Left lobe of liver (tissue), 2 donors: Measurements from ENCODE around the gene CASKIN2. TPM values are rescaled to one million over a fixed set of nuclear protein-coding genes. Genes with fewer than 3 reads are reported as not detected.
"Not testable (repeated sequence)": the region's sequence is repeated elsewhere in the genome, so short reads cannot be mapped to it uniquely, and the experiment has no call there.

Experiments used
- ATAC-seq: fragments of 200-7000 bp; cut with Tn5 transposase; one replicate; pipeline ENCODE4 v1.9.1; 2020; ENCODE audit warnings: mild to moderate bottlenecking, moderate library complexity
- DNase-seq: peaks from one replicate; pipeline ENCODE4 v3.0.0-alpha.2; 2020; ENCODE audit warnings: low spot score
- total RNA-seq: library from RNA; stranded (reverse); gene quantifications from one replicate; pipeline ENCODE4 v1.2.1, GENCODE V29; 2021
- donor health status: DM: no; HTN: no; CAD: no; lungs with moderate emphysema.
- donor health status: DM: no; HTN: yes; CAD: no.

Gene CASKIN2
- total RNA-seq, 1 donor from 2014 or later: 26.4 TPM

DNA sequence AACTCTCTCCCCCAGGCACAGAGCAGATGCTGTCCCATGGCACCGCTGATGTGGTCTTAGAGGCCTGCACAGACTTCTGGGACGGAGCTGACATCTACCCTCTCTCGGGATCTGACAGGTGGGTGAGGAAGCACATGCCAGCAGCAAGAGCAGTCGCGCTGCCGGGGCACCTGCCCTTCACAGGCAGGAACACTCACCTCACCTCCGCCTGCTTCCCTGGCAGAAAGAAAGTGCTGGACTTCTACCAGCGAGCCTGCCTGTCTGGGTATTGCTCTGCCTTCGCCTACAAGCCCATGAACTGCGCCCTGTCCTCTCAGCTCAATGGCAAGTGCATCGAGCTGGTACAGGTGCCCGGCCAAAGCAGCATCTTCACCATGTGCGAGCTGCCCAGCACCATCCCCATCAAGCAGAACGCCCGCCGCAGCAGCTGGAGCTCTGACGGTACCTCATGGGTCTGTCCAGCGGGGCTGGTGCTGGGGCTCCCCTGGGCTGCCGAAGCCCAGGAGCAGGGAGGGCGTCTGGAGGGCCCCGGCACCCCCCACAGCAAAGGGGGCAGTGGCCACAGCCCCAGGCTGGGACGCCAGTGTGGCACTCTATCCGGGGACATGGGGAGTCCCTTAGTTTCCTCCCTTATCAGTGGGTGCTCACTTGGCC is 21.7 kb downstream of the CASKIN2 start:
- ATAC-seq (no peak), DNase-seq (no peak)

DNA sequence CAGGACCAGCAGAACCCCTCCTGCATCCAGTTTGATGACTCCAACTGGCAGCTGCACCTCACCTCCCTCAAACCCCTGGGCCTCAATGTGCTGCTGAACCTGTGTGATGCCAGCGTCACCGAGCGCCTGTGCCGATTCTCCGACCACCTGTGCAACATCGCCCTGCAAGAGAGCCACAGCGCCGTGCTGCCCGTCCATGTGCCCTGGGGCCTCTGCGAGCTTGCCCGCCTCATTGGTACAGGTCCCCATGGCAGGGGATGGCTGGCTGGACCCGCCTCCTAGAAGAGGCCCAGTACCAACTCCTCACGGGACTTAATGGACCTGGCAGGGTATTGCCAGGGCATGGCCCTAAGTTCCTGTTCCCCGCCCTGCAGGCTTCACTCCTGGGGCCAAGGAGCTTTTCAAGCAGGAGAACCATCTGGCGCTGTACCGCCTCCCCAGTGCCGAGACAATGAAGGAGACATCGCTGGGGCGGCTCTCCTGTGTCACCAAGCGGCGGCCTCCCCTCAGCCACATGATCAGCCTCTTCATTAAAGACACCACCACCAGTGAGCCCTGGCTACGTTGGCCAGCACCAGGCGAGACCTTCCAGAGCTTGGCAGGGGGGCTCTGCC is 22.7 kb downstream of the CASKIN2 start:
- no peak for ATAC-seq
- DNase-seq: no peak

DNA sequence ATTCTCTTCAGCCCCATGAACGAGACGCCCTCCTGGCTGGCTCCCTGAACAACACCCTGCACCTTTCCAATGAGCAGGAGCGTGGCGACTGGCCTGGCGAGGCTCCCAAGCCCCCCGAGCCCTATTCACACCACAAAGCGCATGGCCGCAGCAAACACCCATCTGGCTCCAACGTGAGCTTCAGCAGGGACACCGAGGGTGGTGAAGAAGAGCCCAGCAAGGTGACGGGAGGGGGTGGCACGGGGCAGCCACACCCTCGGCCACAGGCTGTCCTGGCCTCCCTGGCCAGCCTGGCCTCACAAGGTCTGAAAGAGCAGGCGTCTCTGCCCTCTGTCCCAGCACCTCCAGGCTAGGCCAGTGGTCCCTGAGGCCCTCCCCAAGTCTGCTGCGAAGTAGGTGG is 23.7 kb downstream of the CASKIN2 start:
- ATAC-seq (no peak), DNase-seq (no peak)

DNA sequence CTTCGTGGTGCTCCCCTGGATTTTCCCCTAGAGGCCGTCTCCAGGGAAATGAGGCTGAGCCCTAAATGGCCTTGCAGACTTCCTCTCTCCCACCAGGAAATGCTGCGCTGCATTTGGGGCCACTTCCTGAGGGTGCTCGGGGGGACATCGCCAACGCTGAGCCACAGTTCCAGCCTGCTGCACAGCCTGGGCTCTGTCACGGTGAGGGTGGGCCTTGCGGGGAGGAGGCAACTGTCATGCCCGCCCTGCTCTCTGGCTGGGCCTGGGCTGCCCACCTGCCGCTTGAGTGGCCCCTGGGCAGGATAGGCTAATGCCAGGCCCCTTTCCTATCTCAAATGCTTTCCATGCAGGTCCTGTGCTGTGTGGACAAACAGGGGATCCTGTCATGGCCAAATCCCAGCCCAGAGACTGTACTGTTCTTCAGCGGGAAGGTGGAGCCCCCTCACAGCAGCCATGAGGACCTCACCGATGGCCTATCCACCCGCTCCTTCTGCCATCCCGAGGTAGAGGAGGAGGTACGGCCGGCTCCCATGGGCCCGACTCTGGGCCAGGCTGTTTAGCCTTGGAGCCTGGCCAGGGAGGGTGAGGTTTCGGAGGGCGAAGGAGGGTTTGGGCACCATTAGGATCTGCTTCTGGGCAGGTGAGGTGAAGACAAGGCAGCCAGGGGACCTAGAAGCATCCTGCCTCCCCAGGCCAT is 24.2 kb downstream of the CASKIN2 start:
- ATAC-seq: no peak
- no peak for DNase-seq

DNA sequence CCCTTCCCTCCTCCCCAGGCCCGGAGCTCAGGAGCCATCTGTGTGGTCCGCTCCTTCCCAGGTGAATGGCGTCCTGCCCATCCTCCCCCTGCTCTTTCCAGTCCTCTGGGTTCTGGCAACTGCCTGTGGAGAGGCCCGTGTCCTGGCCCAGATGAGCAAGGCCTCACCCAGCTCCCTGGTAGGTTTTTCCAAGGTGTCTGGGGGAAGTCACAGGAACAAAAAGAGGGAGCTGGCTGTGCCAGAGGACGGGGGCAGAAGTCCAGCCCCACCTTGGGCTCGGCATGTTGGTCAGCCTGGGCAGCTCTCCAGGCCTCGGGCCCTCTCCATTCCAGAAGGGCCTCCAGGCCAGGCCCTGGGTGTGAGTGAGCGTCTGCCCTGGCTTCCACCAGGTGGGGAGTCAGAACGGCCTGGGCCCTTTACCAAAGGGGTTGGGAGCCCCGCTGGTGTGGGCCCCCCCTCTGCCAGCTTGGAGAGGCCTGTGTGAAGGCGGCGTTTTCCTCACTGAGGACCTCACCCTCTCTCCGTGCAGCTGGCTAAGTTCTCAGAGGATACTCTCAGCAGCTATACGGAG is 25.1 kb downstream of the CASKIN2 start:
- ATAC-seq (peak; percentile 75), DNase-seq (no peak)

DNA sequence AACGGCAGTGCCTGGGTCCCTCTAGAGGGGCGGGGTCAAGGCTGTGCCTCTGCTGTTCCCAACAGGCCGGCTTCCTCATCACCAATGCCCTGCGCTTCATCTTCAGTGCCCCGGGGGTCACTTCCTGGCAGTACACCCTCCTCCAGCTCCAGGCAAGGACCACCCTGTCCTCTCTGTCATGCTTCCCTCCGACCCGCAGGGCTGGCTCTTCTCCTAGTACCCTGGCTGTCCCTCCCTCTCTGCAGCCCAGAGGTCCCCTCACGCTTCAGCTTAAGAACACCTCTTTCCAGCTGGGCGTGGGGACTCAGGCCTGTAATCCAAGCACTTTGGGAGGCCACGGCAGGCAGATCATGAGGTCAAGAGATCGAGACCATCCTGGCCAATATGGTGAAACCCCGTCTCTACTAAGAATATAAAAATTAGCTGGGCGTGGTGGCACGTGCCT is 25.8 kb downstream of the CASKIN2 start:
- DNase-seq (no peak), ATAC-seq (no peak)

DNA sequence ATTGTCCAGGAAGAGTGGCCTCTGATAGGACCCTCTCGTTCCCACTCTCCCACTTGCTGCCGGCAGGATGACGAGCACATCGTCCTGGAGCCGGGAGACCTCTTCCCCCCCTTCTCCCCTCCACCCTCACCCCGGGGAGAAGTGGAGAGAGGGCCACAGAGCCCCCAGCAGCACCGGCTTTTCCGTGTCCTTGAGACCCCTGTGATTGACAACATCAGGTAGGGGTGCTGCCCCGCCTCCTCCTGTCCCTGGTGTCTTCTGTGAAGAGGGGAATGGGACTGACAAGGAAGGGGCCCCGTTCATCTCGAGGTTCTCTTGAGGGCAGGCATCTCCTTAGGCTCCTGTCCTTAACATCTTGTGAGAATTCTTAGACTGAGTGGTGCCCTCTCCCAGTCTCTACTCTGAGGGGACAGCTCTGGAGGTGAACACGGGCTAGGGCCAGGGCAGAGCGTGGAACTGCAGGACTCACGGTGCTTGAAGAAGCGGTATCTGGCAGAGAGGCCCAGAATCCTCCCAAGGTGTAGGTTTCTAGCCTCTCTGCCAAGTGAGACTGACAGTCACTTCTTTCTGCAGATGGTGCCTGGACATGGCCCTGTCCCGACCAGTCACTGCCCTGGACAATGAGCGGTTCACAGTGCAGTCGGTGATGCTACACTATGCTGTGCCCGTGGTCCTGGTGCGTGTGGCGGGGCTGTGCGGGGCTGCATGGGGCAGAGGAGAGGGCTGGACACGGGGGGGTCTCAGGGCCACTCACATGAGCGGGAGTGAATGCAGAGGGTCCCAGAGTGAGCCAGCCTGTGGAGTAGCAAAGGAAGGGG is 26.4 kb downstream of the CASKIN2 start:
- no peak for DNase-seq
- no peak for ATAC-seq

DNA sequence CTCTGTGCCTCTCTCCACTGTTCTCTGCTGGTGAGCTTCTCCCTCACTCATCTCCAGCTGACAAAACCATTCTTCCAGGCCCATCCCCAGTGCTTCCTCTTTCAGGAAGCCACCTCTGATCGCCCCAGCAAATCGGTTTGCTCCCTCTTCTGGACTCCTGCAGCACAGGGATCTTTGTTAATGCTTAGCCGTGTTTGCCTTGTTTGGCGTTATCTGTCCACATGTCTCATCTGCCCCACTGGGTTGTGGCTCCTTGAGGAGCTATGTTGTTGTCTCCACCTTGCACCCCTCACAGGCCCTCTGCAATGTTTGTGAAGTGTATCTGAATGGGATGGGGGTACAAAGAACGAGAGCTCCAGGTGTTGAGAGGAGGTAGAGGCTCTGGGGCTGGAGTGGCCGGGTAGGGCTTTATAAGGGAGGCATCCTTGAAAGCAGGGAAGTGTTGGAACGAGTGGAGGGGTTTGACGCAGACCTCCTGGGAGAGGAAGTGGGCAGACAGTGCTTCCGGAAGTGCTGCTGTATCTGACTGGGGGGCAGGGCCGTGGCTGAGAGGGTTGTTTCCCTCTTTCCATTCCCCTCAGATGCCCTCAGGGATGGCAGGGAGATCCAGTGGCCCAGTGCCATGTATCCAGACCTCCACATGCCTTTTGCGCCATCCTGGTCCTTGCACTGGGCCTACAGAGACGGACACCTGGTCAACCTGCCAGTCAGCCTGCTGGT is 27.8 kb downstream of the CASKIN2 start:
- ATAC-seq: peak; percentile 23
- no peak for DNase-seq

DNA sequence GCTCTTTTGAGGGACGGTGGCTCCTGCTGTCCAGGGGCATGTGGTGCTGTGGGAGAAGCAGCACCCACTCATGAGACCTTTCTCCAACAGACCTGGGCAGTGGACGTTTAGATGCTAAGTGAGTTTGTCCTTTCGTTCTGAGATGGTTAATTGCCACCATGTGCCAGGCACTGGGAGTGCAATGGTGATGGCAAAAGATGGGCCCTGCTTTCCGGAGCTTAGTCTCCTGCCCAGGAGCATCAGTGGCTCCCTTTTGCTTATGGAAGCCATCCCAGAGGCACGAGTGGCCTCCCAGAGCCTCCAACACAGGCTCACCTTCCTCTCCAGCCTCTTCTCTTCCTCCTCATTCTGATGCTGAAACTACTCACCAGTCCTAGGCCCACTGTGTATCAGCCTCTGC is 28.4 kb downstream of the CASKIN2 start:
- DNase-seq (no peak), ATAC-seq (no peak)

DNA sequence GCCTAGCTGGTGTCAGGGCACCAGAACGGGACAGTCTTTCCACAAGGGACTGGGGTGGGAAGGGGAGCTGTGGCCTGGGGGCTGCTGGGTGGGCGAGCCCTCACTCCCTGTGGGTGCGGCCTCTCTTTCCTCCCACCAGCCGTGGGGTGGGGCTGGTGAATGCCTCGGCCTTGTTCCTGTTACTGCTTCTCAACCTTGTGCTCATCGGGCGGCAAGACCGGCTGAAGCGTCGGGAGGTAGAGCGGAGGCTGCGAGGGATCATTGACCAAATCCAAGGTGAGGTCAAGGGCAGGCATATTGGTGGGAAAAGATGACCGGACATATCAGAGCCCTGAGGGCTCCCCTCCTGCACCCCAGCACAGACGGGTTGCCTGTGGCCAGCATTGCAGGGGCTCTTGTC is 29.2 kb downstream of the CASKIN2 start:
- ATAC-seq: no peak
- no peak for DNase-seq

DNA sequence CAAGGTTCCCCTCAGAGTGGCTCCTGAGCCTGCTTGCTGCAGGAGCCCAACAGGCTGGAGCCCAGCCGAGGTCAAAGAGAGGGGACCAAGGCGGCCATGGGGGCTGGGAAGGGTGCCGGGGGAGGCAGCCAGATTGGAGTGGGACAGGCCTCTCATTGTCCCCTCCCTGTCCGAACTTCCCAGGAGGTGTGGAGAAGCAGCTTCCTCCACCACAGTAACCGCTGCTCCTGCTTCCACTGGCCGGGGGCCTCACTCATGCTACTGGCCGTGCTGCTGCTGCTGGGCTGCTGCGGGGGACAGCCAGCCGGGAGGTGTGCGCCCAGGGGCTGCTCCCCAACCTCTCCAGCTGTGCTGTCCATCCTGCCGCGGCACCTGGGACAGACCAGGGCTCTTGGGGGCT is 29.6 kb downstream of the CASKIN2 start:
- DNase-seq (no peak), ATAC-seq (no peak)

DNA sequence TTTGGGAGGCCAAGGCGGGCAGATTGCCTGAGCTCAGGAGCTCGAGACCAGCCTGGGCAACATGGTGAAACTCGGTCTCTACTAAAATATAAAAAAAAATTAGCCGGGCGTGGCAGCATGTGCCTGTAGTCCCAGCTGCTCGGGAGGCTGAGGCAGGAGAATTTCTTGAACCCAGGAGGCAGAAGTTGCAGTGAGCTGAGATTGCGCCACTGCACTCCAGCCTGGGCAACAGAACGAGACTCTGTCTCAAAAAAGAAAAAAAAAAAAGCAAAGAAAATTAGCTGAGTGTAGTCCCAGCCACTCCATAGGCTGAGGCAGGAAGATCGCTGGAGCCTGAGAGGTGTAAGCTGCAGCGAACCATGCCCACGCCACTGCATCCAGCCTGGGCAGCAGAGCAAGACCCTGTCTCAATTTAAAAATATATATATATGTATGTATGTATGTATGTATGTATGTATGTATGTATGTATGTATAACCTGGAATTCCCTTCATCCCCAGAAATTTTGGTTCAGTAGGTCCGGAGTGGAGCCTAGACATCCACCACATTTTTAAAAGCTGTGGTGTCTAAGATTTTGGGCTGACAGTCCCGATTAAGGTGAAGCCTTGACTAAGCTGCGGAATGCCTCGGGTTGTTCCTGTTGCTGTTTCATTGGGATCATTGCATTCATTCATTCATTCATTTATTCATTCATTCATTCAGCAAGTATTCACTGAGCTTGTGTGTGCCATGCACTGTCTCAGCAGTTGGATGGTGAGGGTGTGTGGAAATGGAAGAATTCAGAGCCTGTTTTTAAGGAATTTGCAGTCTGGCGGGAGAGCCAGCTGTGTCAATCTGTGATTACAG is 33.0 kb downstream of the CASKIN2 start:
- no peak for ATAC-seq
- DNase-seq: no peak

DNA sequence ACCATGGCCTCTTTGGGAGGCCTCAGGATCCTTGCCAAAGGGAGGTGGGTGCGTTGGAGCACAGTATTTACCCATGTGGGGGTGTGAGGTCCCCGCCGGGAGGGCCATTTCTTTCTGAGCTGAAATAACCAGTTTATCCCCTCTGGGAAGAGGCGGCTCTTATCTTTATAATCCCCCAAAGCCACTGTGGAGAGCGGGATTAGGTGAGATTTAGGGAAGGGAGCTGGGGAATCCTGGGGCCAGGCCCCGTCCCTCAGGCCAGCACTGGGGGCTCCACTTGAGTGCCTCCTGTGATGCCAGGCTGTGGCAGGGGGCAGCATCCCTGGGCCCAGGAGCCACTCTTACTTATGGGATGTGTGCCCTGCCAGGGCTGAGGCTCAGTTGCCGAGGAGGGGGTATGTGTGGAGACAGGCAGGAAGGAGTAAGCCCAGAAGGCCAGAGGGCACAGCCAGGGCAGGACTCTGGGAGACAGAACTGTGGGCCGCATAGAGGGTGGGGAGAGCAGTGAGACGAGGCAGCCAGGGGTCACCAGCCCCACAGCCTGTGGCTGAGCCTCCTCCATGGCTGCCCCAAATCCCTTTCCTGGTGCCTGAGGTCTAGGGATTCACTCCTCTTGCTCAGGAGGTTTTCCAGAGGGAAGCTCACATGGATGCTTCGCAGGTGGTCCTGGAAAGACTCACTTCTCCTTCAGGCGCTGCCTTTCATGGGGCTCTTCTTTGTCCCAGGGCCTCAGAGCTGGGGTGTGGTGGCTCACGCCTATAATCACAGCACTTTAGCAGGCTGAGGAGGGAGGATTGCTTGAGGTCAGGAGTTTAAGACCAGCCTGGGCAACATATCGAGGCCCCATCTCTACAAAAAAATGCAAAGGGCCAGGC is 33.9 kb downstream of the CASKIN2 start:
- peak; percentile 10 for ATAC-seq
- DNase-seq: no peak

DNA sequence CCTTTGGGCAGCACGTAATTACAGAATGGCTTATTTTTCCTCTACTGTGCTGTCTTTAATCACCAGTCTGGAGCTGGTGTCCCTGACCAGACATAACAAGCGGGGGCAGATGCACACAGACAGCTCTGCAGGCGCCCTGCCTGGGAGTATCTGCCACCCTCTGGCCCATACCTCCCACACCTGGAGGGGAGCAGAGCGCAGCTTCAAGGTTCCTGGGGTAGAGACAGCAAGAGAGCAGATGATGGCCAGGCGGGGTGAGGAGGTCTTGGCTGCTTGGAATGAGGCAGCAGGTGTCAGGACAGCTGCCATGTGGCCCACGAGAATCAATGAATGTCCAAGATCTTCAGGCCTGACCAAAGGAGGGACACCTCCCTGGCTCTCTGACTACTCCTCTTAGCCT is 35.1 kb downstream of the CASKIN2 start:
- DNase-seq (no peak), ATAC-seq (no peak)

DNA sequence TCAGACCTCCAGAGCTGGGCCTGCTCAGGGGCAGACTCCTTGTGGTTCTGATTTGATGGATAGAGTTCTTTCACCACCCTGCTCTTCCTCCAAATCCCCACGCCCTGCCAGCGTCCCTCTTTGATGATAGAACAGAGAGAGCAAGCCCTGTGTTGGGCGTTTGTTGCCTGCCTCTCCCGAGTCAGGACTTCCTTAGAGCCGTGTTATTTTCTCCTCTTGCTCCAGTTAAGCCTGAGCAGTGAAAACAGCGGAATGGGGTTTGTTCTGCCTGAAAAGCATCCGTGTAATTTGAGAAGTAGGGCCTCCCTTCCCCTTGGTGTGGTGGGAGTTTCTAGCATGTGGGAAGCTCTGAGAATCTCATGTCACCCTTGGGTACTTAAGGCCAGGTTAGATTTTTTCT is 36.8 kb downstream of the CASKIN2 start:
- DNase-seq (no peak), ATAC-seq (no peak)

DNA sequence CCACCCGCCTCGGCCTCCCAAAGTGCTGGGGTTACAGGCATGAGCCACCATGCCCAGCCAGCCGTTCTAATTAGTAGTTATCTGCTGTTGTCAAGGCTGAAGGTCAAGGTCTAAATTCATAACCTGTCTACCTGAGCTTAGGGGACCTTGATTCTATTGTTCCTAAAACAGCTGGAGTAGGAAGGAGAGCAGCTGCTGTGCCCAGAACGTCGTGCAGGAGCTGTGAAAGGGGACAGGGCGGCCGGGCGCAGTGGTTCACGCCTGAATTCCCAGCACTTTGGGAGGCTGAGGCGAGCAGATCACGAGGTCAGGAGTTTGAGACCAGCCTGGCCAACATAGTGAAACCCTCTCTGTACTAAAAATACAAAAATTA is 37.9 kb downstream of the CASKIN2 start:
- DNase-seq, ATAC-seq: not testable (repeated sequence)

DNA sequence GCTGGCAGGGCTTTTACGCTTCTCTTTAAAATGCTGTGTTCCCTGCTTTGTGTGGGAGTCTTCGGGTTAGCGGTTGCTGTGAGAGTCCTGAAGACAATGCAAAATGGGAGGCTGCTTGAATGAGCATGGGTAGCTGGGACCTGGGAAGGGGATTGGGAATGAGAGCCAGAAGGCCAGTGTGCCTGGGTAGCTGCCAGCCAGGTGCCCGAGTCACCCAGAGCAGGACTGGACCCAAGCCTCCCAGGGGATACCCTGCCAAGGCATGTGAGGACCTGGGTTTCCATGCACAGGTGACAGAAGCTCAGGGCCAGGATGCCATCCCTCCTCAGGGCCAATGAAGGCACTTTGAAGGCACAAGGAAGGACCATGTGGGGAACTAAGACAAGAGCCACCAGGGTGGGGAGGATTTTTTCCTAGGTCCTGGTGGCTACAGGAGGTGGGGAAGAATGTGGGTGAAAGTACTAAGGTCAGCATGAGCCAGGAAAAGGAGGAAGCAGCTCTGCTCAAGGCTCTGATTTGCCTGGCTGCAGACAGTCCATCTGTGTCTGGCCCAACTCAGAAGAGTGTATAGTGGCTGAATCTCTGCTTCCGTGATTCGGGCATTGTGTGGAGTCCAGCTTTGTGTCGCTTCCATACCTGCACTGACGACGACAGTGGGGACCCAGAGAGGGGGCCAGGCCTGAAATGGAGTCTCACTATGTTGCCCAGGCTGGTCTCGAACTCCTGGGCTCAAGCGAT is 38.4 kb downstream of the CASKIN2 start:
- DNase-seq: peak; percentile 45
- peak; percentile 44 for ATAC-seq

DNA sequence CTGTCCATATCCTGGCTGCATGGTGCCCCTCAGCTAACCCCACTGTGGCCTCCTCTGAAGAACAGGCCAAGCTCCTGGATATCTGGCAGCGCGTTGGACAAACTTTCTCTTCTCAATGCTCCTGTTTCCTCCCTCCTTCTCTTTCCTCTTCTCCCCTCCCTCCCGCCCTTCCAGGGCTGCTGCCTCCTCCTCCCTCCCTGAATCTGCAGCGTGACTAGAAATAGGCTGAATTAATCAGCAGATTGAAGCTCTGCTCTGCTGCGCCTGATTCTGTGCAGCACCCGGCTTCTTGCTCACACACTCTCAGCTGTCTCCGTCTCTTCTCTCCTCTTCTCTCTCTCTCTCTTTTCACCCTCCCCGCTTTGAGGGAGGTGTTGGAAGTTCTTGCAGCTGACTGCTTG is 39.1 kb downstream of the CASKIN2 start:
- ATAC-seq: peak; percentile 30
- DNase-seq: no peak
